Hypothalamus (tissue), 51 donors: ENCODE measurements around the gene LDB2.
A peak's percentile ranks its signal among the peaks of the same experiment; 100 is the strongest.

Experiments
- DNase-seq, 51 donors: peaks; one replicate each; lab custom pipeline; 2025; lab: John Stamatoyannopoulos, UW

The LDB2 gene

GRCh38 chr4:16692961-16693506 is 205.4 kb downstream of the LDB2 start:
- DNase-seq: peak in 4 of 51 donors; percentile 2 to 15 (median 9)

- DNase-seq: no peak
Measured at GRCh38 chr4:16692524-16692923, 205.9 kb downstream of the LDB2 start.

GRCh38 chr4:16692046-16692445 is 206.4 kb downstream of the LDB2 start:
- no peak for DNase-seq

GRCh38 chr4:16691450-16691849 is 207.0 kb downstream of the LDB2 start:
- DNase-seq: no peak

GRCh38 chr4:16687845-16688244 is 210.6 kb downstream of the LDB2 start:
- no peak for DNase-seq

- DNase-seq: no peak
Measured at GRCh38 chr4:16687011-16687410, 211.4 kb downstream of the LDB2 start.

- DNase-seq: no peak
Measured at GRCh38 chr4:16686195-16686594, 212.2 kb downstream of the LDB2 start.

GRCh38 chr4:16685536-16685935 is 212.9 kb downstream of the LDB2 start:
- DNase-seq: no peak

- DNase-seq: no peak
Measured at GRCh38 chr4:16684935-16685334, 213.5 kb downstream of the LDB2 start.

- no peak for DNase-seq
Measured at GRCh38 chr4:16684097-16684496, 214.3 kb downstream of the LDB2 start.

GRCh38 chr4:16682975-16683374 is 215.5 kb downstream of the LDB2 start:
- no peak for DNase-seq

- no peak for DNase-seq
Measured at GRCh38 chr4:16677001-16677944, 221.2 kb downstream of the LDB2 start.

GRCh38 chr4:16676230-16676770 is 222.1 kb downstream of the LDB2 start:
- DNase-seq: no peak

- DNase-seq: peak in 1 of 51 donors; percentile 2
Measured at GRCh38 chr4:16674082-16674481, 224.4 kb downstream of the LDB2 start.

GRCh38 chr4:16672421-16672820 is 226.0 kb downstream of the LDB2 start:
- DNase-seq: no peak

- no peak for DNase-seq
Measured at GRCh38 chr4:16671741-16672140, 226.7 kb downstream of the LDB2 start.

- no peak for DNase-seq
Measured at GRCh38 chr4:16670727-16671126, 227.7 kb downstream of the LDB2 start.

GRCh38 chr4:16669036-16669435 is 229.4 kb downstream of the LDB2 start:
- no peak for DNase-seq

- no peak for DNase-seq
Measured at GRCh38 chr4:16668488-16668887, 230.0 kb downstream of the LDB2 start.

GRCh38 chr4:16667464-16667863 is 231.0 kb downstream of the LDB2 start:
- DNase-seq: peak in 1 of 51 donors; percentile 28

GRCh38 chr4:16665942-16666551 is 232.4 kb downstream of the LDB2 start:
- DNase-seq: no peak
